HEK293 (cell line): ENCODE data around the gene ACIN1.

Source experiments
- CTCF ChIA-PET: fragments of 350-600 bp; formaldehyde crosslinking; extraction: SDS; loops from one replicate; lab custom pipeline; 2021; ENCODE audit warnings: antibody characterized with exemption; lab: Yijun Ruan, JAX
- POLR2A ChIA-PET: fragments of 300-600 bp; formaldehyde crosslinking; extraction: SDS; loops from one replicate; lab custom pipeline; 2020; ENCODE audit warnings: antibody characterized with exemption, inconsistent platforms; lab: Yijun Ruan, JAX
- H3K27ac ChIP-seq: fragments of 200-500 bp; sonication (Bioruptor generic); 2 replicates; pipeline ENCODE4 v1.5.1; 2014; ENCODE audit warnings: low read depth, low read length, control low read depth, inconsistent platforms; ENCODE audit errors: extremely low read depth
- H3K36me3 ChIP-seq, 2 experiments: fragments of 200-500 bp in 1 of 2; sonication (Bioruptor generic) in 1 of 2; 1 replicate in 1 of 2; 2 replicates in 1 of 2; pipeline ENCODE4 v1.5.1; 2014 to 2017; ENCODE audit warnings: inconsistent platforms in 2 of 2, low read length in 2 of 2; ENCODE audit not compliant: control insufficient read depth in 2 of 2, insufficient read depth in 1 of 2
- H3K4me1 ChIP-seq: fragments of 200-500 bp; sonication (Bioruptor generic); 2 replicates; pipeline ENCODE4 v1.5.1; 2014; ENCODE audit warnings: mild to moderate bottlenecking, low read length, inconsistent platforms; ENCODE audit not compliant: control insufficient read depth, insufficient read depth
- H3K4me3 ChIP-seq: 2 replicates; pipeline ENCODE4 v1.5.1; 2011; ENCODE audit warnings: low read depth, mild to moderate bottlenecking, control low read depth, low read length, moderate library complexity
- H3K9me3 ChIP-seq: fragments of 200-500 bp; sonication (Bioruptor generic); 2 replicates; pipeline ENCODE4 v1.5.1; 2014; ENCODE audit warnings: low read depth, low read length, inconsistent platforms; ENCODE audit not compliant: control insufficient read depth, insufficient read depth
- BCL11B ChIP-seq: fragments of 450-650 bp; formaldehyde crosslinking; IDR thresholded peaks from 2 replicates; pipeline ENCODE4 v1.5.1; 2016; ENCODE audit warnings: low read depth, missing biosample characterization, missing genetic modification characterization
- ZFHX2 ChIP-seq: fragments of 450-650 bp; formaldehyde crosslinking; conservative IDR thresholded peaks from 2 replicates; pipeline ENCODE4 v1.5.1; 2016; ENCODE audit warnings: missing biosample characterization, missing genetic modification characterization
- ZFP41 ChIP-seq: fragments of 450-650 bp; formaldehyde crosslinking; IDR thresholded peaks from 2 replicates; pipeline ENCODE4 v1.5.1; 2016; ENCODE audit warnings: missing biosample characterization, missing genetic modification characterization, borderline replicate concordance
- ZNF174 ChIP-seq: fragments of 450-650 bp; formaldehyde crosslinking; IDR thresholded peaks from 2 replicates; pipeline ENCODE4 v1.5.0; 2017; ENCODE audit warnings: missing biosample characterization, mild to moderate bottlenecking, missing genetic modification characterization
- ZNF248 ChIP-seq: fragments of 450-650 bp; formaldehyde crosslinking; IDR thresholded peaks from 2 replicates; pipeline ENCODE4 v1.5.1; 2017; ENCODE audit warnings: missing biosample characterization, missing genetic modification characterization
- ZNF302 ChIP-seq: fragments of 450-650 bp; formaldehyde crosslinking; IDR thresholded peaks from 2 replicates; pipeline ENCODE4 v1.5.1; 2016; ENCODE audit warnings: missing biosample characterization, missing genetic modification characterization, low read depth
- ZNF311 ChIP-seq: fragments of 450-650 bp; formaldehyde crosslinking; IDR thresholded peaks from 2 replicates; pipeline ENCODE4 v1.5.1; 2017; ENCODE audit warnings: missing biosample characterization, missing genetic modification characterization, borderline replicate concordance
- ZNF366 ChIP-seq: fragments of 450-650 bp; formaldehyde crosslinking; conservative IDR thresholded peaks from 2 replicates; pipeline ENCODE4 v1.5.1; 2016; ENCODE audit warnings: missing biosample characterization, missing genetic modification characterization
- ZNF426 ChIP-seq: fragments of 450-650 bp; formaldehyde crosslinking; IDR thresholded peaks from 2 replicates; pipeline ENCODE4 v1.5.1; 2017; ENCODE audit warnings: missing biosample characterization, missing genetic modification characterization, mild to moderate bottlenecking, inconsistent platforms, moderate library complexity
- ZNF555 ChIP-seq: fragments of 450-650 bp; formaldehyde crosslinking; conservative IDR thresholded peaks from 2 replicates; pipeline ENCODE4 v1.5.1; 2017; ENCODE audit warnings: missing biosample characterization, mild to moderate bottlenecking, missing genetic modification characterization, inconsistent platforms
- ZNF558 ChIP-seq: fragments of 450-650 bp; formaldehyde crosslinking; IDR thresholded peaks from 2 replicates; pipeline ENCODE4 v1.5.1; 2016; ENCODE audit warnings: missing biosample characterization, missing genetic modification characterization
- ZNF610 ChIP-seq: fragments of 450-650 bp; formaldehyde crosslinking; IDR thresholded peaks from 2 replicates; pipeline ENCODE4 v1.5.1; 2016; ENCODE audit warnings: missing biosample characterization, missing genetic modification characterization, borderline replicate concordance
- ZNF776 ChIP-seq: fragments of 450-650 bp; formaldehyde crosslinking; IDR thresholded peaks from 2 replicates; pipeline ENCODE4 v1.5.0; 2017; ENCODE audit warnings: missing biosample characterization, missing genetic modification characterization, borderline replicate concordance
- ZNF830 ChIP-seq: fragments of 450-650 bp; IDR thresholded peaks from 2 replicates; pipeline ENCODE4 v1.5.0; 2018; ENCODE audit warnings: missing biosample characterization, missing genetic modification characterization, low read depth, mild to moderate bottlenecking, moderate library complexity
- ZNF837 ChIP-seq: fragments of 450-650 bp; formaldehyde crosslinking; IDR thresholded peaks from 2 replicates; pipeline ENCODE4 v1.5.1; 2016; ENCODE audit warnings: missing biosample characterization, missing genetic modification characterization
- TF ChIP-seq, protein P1 (sequence below): fragments of 450-650 bp; formaldehyde crosslinking; IDR thresholded peaks from 2 replicates; pipeline ENCODE4 v1.5.1; 2016; ENCODE audit warnings: missing biosample characterization, missing genetic modification characterization
- TF ChIP-seq, protein P2 (sequence below): fragments of 450-650 bp; formaldehyde crosslinking; IDR thresholded peaks from 2 replicates; pipeline ENCODE4 v1.5.1; 2017; ENCODE audit warnings: missing biosample characterization, missing genetic modification characterization
- TF ChIP-seq, protein P3 (sequence below): fragments of 450-650 bp; formaldehyde crosslinking; IDR thresholded peaks from 2 replicates; pipeline ENCODE4 v1.5.1; 2017; ENCODE audit warnings: missing biosample characterization, missing genetic modification characterization
- TF ChIP-seq, protein P4 (sequence below): fragments of 450-650 bp; formaldehyde crosslinking; IDR thresholded peaks from 2 replicates; pipeline ENCODE4 v1.5.1; 2016; ENCODE audit warnings: missing biosample characterization, missing genetic modification characterization

The ACIN1 gene

DNA sequence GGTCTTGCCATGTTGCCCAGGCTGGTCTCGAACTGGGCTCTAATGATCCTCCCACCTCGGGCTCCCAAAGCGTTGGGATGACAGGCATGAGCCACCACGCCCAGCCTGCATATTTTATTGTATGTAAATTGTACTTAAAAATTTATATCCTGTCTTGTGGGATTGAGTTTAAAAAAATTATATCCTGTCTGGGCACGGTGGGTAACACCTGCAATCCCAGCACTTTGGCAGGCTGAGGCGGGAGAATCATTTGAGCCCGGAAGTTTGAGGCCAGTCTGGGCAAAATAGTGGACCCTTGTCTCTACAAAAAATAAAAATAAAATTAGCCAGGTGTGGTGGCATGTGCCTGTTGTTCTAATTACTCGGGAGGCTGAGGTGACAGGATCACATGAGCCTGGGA is 38.0 kb upstream of the ACIN1 start (continued):
- TF ChIP-seq ZNF174 (tag by site-specific recombination), result no peak
- TF ChIP-seq ZNF366, result no peak
- no peak for TF ChIP-seq ZNF311 (tag by site-specific recombination)
- TF ChIP-seq ZFHX2 (tag by site-specific recombination), result no peak
- TF ChIP-seq ZNF555 (tag by site-specific recombination), result no peak

DNA sequence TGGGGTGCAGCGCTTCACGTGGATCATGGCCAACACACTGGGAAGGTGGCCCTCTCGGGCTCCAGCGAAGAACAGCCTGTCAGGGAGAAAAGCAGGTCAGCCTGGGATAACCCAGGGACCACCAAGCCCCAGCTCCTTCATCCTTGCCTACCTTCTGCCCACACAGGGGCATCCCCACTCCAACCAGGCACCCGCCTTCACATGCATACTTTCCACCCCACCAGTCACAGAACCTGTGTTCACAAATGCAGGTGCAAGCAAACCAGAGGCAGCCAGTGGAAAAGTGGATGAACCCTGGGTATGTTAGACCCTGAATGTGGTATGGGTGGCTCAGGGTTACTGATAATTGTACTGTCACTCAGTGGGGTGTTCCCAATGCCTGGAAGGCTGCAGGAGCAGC is 36.5 kb upstream of the ACIN1 start:
- ChIA-PET CTCF (interaction anchor here (0.7 to 2.9 kb wide), 3 partner anchors 10 to 916 kb away, joined by 3 to 25 read pairs (median 16); no protein-coding TSS in a partner anchor), POLR2A (no interaction called here)
- Histone ChIP-seq H3K4me1 (no peaks in the 10 kb centered on the region), H3K36me3 (peaks cover 0 to 11% of the 10 kb centered on the region in 2 experiments; a peak in 2 of 3 replicates), H3K27ac (no peak overlapping the region), H3K9me3 (no peaks in the 10 kb centered on the region), H3K4me3 (no peak overlapping the region)
- TF ChIP-seq, protein P1, sequence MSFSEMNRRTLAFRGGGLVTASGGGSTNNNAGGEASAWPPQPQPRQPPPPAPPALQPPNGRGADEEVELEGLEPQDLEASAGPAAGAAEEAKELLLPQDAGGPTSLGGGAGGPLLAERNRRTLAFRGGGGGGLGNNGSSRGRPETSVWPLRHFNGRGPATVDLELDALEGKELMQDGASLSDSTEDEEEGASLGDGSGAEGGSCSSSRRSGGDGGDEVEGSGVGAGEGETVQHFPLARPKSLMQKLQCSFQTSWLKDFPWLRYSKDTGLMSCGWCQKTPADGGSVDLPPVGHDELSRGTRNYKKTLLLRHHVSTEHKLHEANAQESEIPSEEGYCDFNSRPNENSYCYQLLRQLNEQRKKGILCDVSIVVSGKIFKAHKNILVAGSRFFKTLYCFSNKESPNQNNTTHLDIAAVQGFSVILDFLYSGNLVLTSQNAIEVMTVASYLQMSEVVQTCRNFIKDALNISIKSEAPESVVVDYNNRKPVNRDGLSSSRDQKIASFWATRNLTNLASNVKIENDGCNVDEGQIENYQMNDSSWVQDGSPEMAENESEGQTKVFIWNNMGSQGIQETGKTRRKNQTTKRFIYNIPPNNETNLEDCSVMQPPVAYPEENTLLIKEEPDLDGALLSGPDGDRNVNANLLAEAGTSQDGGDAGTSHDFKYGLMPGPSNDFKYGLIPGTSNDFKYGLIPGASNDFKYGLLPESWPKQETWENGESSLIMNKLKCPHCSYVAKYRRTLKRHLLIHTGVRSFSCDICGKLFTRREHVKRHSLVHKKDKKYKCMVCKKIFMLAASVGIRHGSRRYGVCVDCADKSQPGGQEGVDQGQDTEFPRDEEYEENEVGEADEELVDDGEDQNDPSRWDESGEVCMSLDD (tag by site-specific recombination), result no peak
- no peak for TF ChIP-seq ZNF837 (tag by site-specific recombination)
- TF ChIP-seq ZFP41 (tag by site-specific recombination), result no peak
- no peak for TF ChIP-seq ZNF830 (tag by site-specific recombination)
- TF ChIP-seq, protein P2, sequence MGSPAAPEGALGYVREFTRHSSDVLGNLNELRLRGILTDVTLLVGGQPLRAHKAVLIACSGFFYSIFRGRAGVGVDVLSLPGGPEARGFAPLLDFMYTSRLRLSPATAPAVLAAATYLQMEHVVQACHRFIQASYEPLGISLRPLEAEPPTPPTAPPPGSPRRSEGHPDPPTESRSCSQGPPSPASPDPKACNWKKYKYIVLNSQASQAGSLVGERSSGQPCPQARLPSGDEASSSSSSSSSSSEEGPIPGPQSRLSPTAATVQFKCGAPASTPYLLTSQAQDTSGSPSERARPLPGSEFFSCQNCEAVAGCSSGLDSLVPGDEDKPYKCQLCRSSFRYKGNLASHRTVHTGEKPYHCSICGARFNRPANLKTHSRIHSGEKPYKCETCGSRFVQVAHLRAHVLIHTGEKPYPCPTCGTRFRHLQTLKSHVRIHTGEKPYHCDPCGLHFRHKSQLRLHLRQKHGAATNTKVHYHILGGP (tag by site-specific recombination), result no peak
- TF ChIP-seq, protein P3, sequence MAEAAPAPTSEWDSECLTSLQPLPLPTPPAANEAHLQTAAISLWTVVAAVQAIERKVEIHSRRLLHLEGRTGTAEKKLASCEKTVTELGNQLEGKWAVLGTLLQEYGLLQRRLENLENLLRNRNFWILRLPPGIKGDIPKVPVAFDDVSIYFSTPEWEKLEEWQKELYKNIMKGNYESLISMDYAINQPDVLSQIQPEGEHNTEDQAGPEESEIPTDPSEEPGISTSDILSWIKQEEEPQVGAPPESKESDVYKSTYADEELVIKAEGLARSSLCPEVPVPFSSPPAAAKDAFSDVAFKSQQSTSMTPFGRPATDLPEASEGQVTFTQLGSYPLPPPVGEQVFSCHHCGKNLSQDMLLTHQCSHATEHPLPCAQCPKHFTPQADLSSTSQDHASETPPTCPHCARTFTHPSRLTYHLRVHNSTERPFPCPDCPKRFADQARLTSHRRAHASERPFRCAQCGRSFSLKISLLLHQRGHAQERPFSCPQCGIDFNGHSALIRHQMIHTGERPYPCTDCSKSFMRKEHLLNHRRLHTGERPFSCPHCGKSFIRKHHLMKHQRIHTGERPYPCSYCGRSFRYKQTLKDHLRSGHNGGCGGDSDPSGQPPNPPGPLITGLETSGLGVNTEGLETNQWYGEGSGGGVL (tag by site-specific recombination), result no peak
- no peak for TF ChIP-seq ZNF426 (tag by site-specific recombination)
- no peak for TF ChIP-seq ZNF174 (tag by site-specific recombination)
- no peak for TF ChIP-seq ZNF558 (tag by site-specific recombination)
- no peak for TF ChIP-seq ZNF776 (tag by site-specific recombination)
- no peak for TF ChIP-seq ZNF248 (tag by site-specific recombination)
- TF ChIP-seq ZNF302 (tag by site-specific recombination), result no peak

DNA sequence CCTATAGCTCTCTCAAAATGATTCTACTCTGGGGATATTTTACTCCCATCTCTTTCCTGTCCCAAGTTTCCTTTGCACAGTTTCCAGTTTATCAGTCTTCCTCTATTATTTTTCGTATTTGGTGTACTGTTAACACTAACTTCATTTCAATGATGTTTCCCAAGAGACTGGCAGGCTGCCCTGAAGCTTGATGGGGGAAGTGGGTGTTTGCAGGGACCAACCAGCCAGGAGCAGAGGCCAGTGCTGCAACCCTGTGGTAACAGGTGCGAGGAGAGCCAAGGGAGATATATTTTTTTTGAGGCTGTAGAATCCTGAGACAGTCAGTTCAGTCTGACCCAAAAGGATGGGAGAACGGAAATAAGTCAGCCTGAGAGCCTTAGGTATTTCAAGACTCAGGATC is 35.9 kb upstream of the ACIN1 start:
- Histone ChIP-seq H3K4me3 (no peak overlapping the region), H3K9me3 (no peaks in the 10 kb centered on the region), H3K4me1 (no peaks in the 10 kb centered on the region), H3K27ac (no peak overlapping the region), H3K36me3 (peaks cover 0 to 11% of the 10 kb centered on the region in 2 experiments; a peak in 2 of 3 replicates)
- ChIA-PET POLR2A (no interaction called here), CTCF (interaction anchor here (0.6 to 2.9 kb wide), 3 partner anchors 10 to 158 kb away, joined by 3 to 25 read pairs (median 16); no protein-coding TSS in a partner anchor)
- no peak for TF ChIP-seq ZNF302 (tag by site-specific recombination)
- TF ChIP-seq, protein P4, sequence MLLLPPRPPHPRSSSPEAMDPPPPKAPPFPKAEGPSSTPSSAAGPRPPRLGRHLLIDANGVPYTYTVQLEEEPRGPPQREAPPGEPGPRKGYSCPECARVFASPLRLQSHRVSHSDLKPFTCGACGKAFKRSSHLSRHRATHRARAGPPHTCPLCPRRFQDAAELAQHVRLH (tag by site-specific recombination), result no peak
- no peak for TF ChIP-seq ZNF555 (tag by site-specific recombination)
- TF ChIP-seq ZNF610 (tag by site-specific recombination), result no peak
- TF ChIP-seq BCL11B (tag by site-specific recombination), result no peak
